ENCODE measurements around the gene TEC. TPM values are rescaled to one million over a fixed set of nuclear protein-coding genes. Genes with fewer than 3 reads are reported as not detected.
A peak's percentile ranks its signal among the peaks of the same experiment; 100 is the strongest.

The TEC gene
- total and polyA plus RNA-seq, 8 donors = 4.5 to 10.6 (median 7.6) TPM

- DNase-seq = peak in 2 of 4 donors; percentile 46 to 61
- Histone ChIP-seq H3K4me1 (peaks cover 0 to 11% of the 10 kb centered on the region in 2 donors), H3K27ac (no peak overlapping the region), H3K36me3 (peaks cover 0 to 33% of the 10 kb centered on the region in 2 donors), H3K9me3 (no peaks in the 10 kb centered on the region), H3K4me3 (no peak overlapping the region), H3K27me3 (no peaks in the 10 kb centered on the region)
- no peak for TF ChIP-seq CTCF (IDR thresholded peaks at IDR 0.05)
- intact Hi-C loops (cut with DNase I) = no loop called here
- ATAC-seq = no peak
Measured at GRCh38 chr4:48133669-48134068, 136.0 kb downstream of the TEC start.

- peaks cover 4 to 27% of the 10 kb centered on the region in 2 donors for H3K4me1 ChIP-seq
- H3K27me3 ChIP-seq = no peaks in the 10 kb centered on the region
- intact Hi-C loops (cut with DNase I) = no loop called here
- ATAC-seq (no peak), DNase-seq (no peak)
- no peak overlapping the region for H3K27ac ChIP-seq
- H3K36me3 ChIP-seq = peaks cover 0 to 17% of the 10 kb centered on the region in 2 donors
- TF ChIP-seq CTCF (IDR thresholded peaks at IDR 0.05) = no peak
- no peak overlapping the region for H3K4me3 ChIP-seq
- H3K9me3 ChIP-seq = no peaks in the 10 kb centered on the region
Measured at GRCh38 chr4:48131736-48132135, 137.9 kb downstream of the TEC start.

- Histone ChIP-seq H3K27ac (peak overlapping the region in 1 of 2 donors; percentile 33), H3K36me3 (peaks cover 0 to under 1% of the 10 kb centered on the region in 2 donors), H3K9me3 (no peaks in the 10 kb centered on the region), H3K27me3 (no peaks in the 10 kb centered on the region), H3K4me1 (peaks cover 4 to 27% of the 10 kb centered on the region in 2 donors), H3K4me3 (no peak overlapping the region)
- DNase-seq = no peak
- ATAC-seq = no peak
- no peak for TF ChIP-seq CTCF (IDR thresholded peaks at IDR 0.05)
- intact Hi-C loops (cut with DNase I) = no loop called here
Measured at GRCh38 chr4:48130100-48130499, 139.5 kb downstream of the TEC start.

- no peaks in the 10 kb centered on the region for H3K9me3 ChIP-seq
- peaks cover 4 to 27% of the 10 kb centered on the region in 2 donors for H3K4me1 ChIP-seq
- H3K27ac ChIP-seq = peak overlapping the region in 1 of 2 donors; percentile 33
- no peak for DNase-seq
- intact Hi-C loops (cut with DNase I) = no loop called here
- no peaks in the 10 kb centered on the region for H3K36me3 ChIP-seq
- no peak overlapping the region for H3K4me3 ChIP-seq
- ATAC-seq = no peak
- TF ChIP-seq CTCF (IDR thresholded peaks at IDR 0.05) = no peak
- no peaks in the 10 kb centered on the region for H3K27me3 ChIP-seq
Measured at GRCh38 chr4:48129307-48130014, 140.2 kb downstream of the TEC start.

GRCh38 chr4:48127682-48128404 is 141.8 kb downstream of the TEC start:
- intact Hi-C loops (cut with DNase I) = no loop called here
- peak overlapping the region in 1 of 2 donors; percentile 11 for H3K4me3 ChIP-seq
- DNase-seq = peak; percentile 36 to 79 (median 57)

More at GRCh38 chr4:48127682-48128404, 141.8 kb downstream of the TEC start:
- Histone ChIP-seq H3K27me3 (no peaks in the 10 kb centered on the region), H3K27ac (peak overlapping the region; percentile 45 to 60), H3K9me3 (no peaks in the 10 kb centered on the region), H3K36me3 (no peaks in the 10 kb centered on the region), H3K4me1 (peaks cover 4 to 20% of the 10 kb centered on the region in 2 donors)
- peak; percentile 36 to 63 for TF ChIP-seq CTCF (IDR thresholded peaks at IDR 0.05)
- ATAC-seq = peak; percentile 86

Measured in left lung (tissue), 10 donors.